SK-N-SH (cell line): Measurements from ENCODE around the gene PPAN.

Source experiments
- JUND ChIP-seq: IDR thresholded peaks from 2 replicates; pipeline ENCODE4 v1.4.0; 2012
- TCF12 ChIP-seq: IDR thresholded peaks from 2 replicates; pipeline ENCODE4 v1.4.0; 2012
- TF ChIP-seq, protein P1 (sequence below): fragments of 200-600 bp; sonication (generic); IDR thresholded peaks from 2 replicates; pipeline ENCODE4 v1.6.1; 2017; ENCODE audit warnings: antibody characterized with exemption, mild to moderate bottlenecking, moderate library complexity

DNA sequence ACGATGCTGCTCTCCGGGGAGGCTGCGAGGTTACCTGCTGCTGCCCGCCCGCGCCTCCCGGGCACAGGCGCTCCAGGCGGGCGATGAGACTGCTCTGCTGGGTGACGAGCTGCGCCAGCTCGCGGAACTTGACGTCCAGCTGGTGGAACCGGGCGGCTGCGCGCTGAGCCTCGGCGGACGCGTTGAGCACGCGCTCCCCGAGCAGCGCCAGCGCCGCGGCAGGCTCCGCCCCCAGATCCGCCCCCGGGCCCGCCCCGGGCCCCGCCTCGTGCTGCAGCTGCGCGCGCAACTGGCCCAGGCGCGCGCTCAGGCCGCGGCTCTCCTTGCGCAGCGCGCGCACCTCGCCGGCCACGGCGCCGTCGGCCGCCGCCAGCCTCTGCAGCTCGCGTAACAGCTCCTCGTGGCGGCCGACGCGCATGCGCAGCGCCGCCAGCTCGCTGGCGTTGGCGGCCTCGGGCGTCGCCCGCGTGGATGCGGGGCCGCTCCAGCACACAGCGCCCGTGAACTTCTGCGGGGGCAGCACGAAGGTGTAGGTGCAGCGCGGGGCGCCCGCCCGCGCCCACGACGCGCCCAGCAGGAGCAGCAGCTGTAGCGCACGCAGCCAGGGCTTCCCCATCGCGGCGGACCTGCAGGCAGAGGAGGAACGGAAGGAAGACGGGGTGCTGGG is 10.1 kb upstream of the PPAN start:
- no peak for TF ChIP-seq TCF12
- TF ChIP-seq, protein P1, sequence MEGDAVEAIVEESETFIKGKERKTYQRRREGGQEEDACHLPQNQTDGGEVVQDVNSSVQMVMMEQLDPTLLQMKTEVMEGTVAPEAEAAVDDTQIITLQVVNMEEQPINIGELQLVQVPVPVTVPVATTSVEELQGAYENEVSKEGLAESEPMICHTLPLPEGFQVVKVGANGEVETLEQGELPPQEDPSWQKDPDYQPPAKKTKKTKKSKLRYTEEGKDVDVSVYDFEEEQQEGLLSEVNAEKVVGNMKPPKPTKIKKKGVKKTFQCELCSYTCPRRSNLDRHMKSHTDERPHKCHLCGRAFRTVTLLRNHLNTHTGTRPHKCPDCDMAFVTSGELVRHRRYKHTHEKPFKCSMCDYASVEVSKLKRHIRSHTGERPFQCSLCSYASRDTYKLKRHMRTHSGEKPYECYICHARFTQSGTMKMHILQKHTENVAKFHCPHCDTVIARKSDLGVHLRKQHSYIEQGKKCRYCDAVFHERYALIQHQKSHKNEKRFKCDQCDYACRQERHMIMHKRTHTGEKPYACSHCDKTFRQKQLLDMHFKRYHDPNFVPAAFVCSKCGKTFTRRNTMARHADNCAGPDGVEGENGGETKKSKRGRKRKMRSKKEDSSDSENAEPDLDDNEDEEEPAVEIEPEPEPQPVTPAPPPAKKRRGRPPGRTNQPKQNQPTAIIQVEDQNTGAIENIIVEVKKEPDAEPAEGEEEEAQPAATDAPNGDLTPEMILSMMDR: no peak
- no peak for TF ChIP-seq JUND
